ENCODE results near the gene CDH5.

Gene CDH5

DNA sequence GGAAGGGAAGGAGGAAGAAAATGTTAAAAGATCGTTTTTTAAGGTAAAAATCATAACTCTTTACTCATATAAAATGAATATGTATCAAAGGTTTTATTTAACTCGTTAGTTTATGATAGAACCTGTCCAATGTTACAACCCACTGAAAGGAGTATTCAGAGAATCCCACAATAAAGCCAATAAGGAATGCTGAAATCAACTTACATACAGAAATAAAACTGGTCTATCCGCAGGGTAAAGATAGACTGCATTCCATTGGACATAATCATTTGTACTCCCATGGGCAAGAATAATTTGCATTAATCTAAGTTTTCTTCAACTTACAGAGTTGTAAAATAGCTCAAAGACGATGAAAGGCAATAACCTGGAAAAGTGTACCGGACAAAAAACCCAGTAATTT lies 42.7 kb downstream of the CDH5 start:
- TF ChIP-seq CTCF (IDR thresholded peaks at IDR 0.05; ENCODE audit: control extremely low read depth, extremely low read depth, low read depth, missing control alignments) = no peak
- DNase-seq (ENCODE audit: extremely low spot score) = no peak
- CTCF ChIA-PET = interaction anchor here (1.0 to 3.9 kb wide), 4 partner anchors 65 to 459 kb away, joined by 3 to 23 read pairs (median 5); no protein-coding TSS in a partner anchor
- POLR2A ChIA-PET = interaction anchor here (0.8 kb wide), 1 partner anchor 331 kb away, joined by 5 read pairs; no protein-coding TSS in a partner anchor

GRCh38 chr16:66412182-66412581 lies 45.7 kb downstream of the CDH5 start:
- no peak for DNase-seq (ENCODE audit: extremely low spot score)
- ChIA-PET POLR2A (no interaction called here), CTCF (no interaction called here)
- no peak for TF ChIP-seq CTCF (IDR thresholded peaks at IDR 0.05; ENCODE audit: control extremely low read depth, extremely low read depth, low read depth, missing control alignments)

DNA sequence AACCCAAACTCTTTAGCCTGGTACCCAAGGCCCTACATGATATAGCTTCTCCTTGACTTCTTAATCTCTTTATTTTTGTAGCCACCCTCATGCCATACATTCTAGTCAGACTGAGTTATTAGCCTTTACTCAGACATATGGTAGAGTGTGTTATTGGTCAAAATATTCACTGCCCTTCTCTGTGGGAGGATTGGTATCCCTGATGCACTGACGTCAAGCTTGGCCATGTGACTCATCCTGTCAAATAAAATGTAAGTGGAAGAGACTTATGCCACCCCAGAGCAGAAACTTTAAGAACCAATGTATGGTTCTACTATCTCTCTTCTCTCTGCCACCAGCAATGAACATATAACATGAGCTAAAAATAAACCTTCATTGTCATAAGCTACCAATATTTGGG lies 48.4 kb downstream of the CDH5 start:
- POLR2A ChIA-PET = no interaction called here
- no peak for TF ChIP-seq CTCF (IDR thresholded peaks at IDR 0.05; ENCODE audit: control extremely low read depth, extremely low read depth, low read depth, missing control alignments)
- CTCF ChIA-PET = interaction anchor here (1.0 to 2.8 kb wide), 4 partner anchors 8 to 174 kb away, joined by 3 to 20 read pairs (median 3); no protein-coding TSS in a partner anchor
- no peak for DNase-seq (ENCODE audit: extremely low spot score)

DNA sequence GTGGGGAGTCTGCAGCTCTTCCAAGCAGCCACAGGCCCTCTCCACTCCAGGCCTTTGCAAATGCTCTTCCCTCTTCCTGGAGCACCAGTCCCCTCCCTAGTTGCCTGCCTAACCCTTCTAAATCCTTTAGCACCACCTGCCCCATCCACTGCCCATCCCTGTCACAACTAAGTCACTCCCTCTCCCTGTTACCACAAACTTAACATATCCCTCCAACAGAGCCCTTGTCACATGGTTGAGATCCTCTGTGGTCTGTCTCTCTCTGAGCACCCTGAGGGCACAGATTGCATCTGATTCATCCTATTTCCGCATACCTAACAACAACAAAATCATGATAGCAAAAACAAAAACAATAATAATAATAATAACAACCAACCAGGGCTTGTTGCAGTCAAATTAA lies 49.6 kb downstream of the CDH5 start:
- CTCF ChIA-PET = interaction anchor here (2.8 kb wide), 1 partner anchor 10 kb away, joined by 20 read pairs; no protein-coding TSS in a partner anchor
- POLR2A ChIA-PET = no interaction called here
- DNase-seq (ENCODE audit: extremely low spot score) = no peak
- TF ChIP-seq CTCF (IDR thresholded peaks at IDR 0.05; ENCODE audit: control extremely low read depth, extremely low read depth, low read depth, missing control alignments) = no peak

DNA sequence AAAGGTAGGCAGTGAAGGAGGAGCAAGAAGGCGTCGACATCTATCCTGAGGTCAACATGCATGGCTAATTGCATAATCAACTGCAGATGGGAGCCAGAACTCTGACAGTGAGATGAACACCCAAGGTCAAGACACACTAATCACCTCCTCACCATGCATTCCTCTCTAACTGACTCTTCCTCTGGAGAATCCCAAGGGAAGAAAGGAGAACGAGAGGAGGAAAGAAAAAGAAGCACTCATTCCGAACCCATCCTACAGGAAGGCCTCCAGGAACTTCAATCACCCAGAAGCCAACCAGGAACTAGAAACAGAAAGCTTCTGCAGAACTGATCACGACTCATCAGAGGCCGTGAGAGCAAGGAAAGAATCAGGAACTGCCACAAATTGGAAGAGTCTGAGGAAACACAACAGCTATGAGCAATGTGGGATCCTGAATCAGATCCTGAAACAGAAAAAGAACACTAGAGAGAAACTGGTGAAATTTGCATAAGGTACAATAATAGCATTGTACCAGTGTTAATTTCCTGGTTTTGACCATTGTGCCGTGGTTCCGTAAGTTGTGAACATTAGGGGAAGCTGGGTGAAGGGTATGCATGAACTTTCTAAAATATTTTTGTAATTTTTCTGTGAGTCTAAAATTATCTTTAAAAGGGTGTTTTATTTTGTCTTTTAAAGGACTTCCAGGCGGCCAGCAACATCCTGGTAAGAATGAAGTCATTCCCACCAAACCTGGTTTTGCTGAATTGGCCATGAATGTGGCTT lies 50.6 kb downstream of the CDH5 start:
- TF ChIP-seq CTCF (IDR thresholded peaks at IDR 0.05; ENCODE audit: control extremely low read depth, extremely low read depth, low read depth, missing control alignments) = no peak
- ChIA-PET CTCF (interaction anchor here (0.9 to 1.0 kb wide), 2 partner anchors 71 to 172 kb away, joined by 3 read pairs; no protein-coding TSS in a partner anchor), POLR2A (no interaction called here)
- no peak for DNase-seq (ENCODE audit: extremely low spot score)

DNA sequence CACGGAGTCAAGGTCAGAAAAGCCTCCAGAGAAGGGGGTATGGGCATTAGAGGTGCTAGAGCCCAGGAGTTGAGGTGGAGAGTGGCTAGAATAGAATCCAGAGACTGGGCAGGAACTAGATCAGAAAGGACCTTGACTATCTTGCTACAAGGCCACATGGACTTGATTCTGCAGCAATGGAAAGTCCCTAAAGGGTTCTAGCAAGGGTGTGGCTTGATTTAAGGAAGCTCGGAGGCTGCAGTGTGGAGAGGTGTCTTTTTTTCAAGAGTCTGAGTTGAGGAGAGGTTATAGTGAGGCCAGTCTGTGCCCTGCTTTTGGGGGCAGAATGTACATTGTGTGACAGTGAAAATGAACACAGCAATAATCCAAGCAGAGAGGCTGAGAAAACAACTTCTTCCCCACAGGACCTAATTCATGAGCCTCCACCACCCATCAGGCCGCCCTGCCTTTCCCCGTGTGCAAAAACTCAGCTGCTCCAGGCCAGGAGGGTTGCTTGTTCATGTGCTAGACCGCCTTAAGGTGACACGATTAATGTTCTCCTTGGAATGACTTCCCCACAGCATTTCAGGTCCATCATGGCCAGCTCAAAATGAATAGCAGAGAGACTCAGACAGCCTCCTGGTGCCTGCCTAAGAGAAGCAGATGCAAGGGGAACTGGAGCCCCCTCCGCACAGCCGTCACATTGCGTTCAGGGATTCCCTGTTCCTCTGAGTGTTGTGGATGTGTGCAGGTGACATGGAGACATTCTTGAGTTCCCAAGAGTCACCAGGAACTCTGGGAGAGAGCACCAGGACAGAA lies 51.9 kb downstream of the CDH5 start:
- TF ChIP-seq CTCF (IDR thresholded peaks at IDR 0.05; ENCODE audit: control extremely low read depth, extremely low read depth, low read depth, missing control alignments) = no peak
- POLR2A ChIA-PET = no interaction called here
- no peak for DNase-seq (ENCODE audit: extremely low spot score)
- CTCF ChIA-PET = interaction anchor here (0.9 to 1.0 kb wide), 2 partner anchors 69 to 171 kb away, joined by 3 read pairs; no protein-coding TSS in a partner anchor

Data from GM10248 (cell line).